Subcutaneous abdominal adipose tissue (tissue), 5 donors: ENCODE data around the gene MVB12A.

Experiments
- H3K27ac ChIP-seq: one replicate; pipeline ENCODE4 v1.7.0; 2013; ENCODE audit warnings: low read depth, mild to moderate bottlenecking, inconsistent platforms, low read length, moderate library complexity
- H3K27me3 ChIP-seq, 5 donors: one replicate each; pipeline ENCODE4 v1.7.0; 2013; ENCODE audit warnings: low read length in 5 of 5, inconsistent platforms in 1 of 5; ENCODE audit not compliant: control insufficient read depth in 5 of 5, insufficient read depth in 4 of 5
- H3K36me3 ChIP-seq, 5 donors: one replicate each; pipeline ENCODE4 v1.7.0; 2013; ENCODE audit warnings: low read length in 5 of 5; ENCODE audit not compliant: control insufficient read depth in 5 of 5, insufficient read depth in 5 of 5
- H3K4me1 ChIP-seq, 5 donors: one replicate each; pipeline ENCODE4 v1.7.0; 2013; ENCODE audit warnings: low read length in 5 of 5, mild to moderate bottlenecking in 3 of 5, moderate library complexity in 1 of 5; ENCODE audit not compliant: control insufficient read depth in 5 of 5, insufficient read depth in 5 of 5
- H3K4me3 ChIP-seq, 5 donors: one replicate each; pipeline ENCODE4 v1.7.0; 2013; ENCODE audit warnings: low read length in 5 of 5, low read depth in 1 of 5
- H3K9ac ChIP-seq, 5 donors: one replicate each; pipeline ENCODE4 v1.7.0; 2013; ENCODE audit warnings: low read length in 5 of 5, mild to moderate bottlenecking in 4 of 5, moderate library complexity in 3 of 5
- H3K9me3 ChIP-seq, 5 donors: one replicate each; pipeline ENCODE4 v1.7.0; 2013; ENCODE audit warnings: low read length in 5 of 5; ENCODE audit not compliant: control insufficient read depth in 5 of 5
- donor health status: healthy.
- donor health status: healthy.
- donor health status: healthy.
- donor health status: healthy.
- donor health status: healthy.

The MVB12A gene

DNA sequence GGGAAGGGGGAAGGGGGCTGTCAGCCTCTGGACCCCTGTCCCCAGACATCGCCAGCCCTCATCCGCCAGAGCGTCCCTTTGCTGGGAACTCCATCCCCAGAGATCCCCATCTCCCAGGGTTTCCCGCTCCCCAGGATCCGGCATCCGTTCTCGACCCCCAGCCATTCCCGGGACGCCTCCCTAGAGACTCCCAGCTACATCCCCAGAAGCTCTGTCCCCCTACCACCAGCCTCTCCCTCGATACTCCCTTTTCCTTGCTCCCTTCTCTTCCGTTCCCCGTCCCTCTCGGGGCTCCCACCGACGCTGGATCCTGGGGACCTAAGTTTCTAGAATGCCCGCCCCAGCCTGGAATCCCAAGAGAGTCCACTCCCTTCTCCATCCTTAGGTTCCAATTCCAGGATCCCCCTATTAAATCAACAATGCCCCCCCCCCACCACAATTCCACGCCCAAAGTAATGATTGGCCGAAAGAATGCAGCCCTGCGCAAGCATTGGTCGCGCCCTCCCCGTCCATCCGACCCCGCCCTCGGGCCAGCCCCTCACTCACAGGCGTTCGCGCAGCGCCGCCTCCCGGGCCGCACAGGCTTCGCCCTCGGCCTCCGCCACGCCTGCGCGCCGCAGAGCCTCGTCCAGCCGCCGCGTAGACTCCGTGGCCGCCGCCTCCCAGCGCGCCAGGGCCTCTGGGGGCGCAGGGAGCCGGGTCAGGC lies 29.0 kb upstream of the MVB12A start:
- H3K4me3 ChIP-seq: peak overlapping the region; percentile 61 to 79 (median 65)
- H3K27me3 ChIP-seq: no peaks in the 10 kb centered on the region
- no peaks in the 10 kb centered on the region for H3K36me3 ChIP-seq
- H3K9me3 ChIP-seq: peaks cover 0 to 4% (median 2%) of the 10 kb centered on the region in 5 donors
- H3K27ac ChIP-seq: no peak overlapping the region
- peak overlapping the region in 3 of 5 donors; percentile 16 to 69 (median 64) for H3K9ac ChIP-seq
- H3K4me1 ChIP-seq: peaks cover 0 to 40% (median 28%) of the 10 kb centered on the region in 5 donors

DNA sequence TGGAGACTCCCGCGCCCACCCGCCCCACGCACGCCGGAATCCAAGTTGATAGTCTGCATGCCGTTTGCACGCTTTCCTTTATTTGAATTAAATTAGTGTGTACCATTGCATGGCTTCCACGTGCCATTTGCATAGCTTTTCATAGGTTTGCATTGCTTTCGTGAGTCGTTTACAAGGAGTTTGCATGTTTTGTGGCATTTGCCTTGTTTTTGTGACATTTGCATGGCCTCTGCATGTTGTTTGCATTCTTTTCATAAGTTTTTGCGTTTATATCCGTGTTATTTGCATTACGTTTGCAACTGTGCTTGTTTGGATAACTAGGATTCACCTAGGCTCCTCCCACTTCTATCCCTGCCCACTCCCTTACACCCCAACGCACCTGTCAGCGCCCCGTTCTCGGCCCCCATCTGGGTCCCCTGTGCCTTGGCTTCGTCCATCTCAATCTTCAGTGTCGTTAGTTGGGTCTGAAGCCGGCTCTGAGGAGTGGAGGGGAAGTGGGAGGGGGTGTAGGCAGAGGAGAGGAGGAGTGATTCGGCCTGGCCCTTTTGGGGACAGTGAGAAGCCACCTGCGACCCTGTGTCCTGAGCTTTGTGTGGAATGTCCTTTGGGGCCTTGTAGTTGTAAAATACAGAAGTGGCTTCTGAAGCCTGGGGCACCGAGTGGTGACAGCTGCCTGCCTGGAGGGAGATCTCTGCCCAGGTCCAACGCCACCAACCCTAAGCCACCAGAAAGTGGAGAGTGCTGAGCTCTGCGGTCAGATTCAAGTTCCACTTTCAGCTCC lies 28.3 kb upstream of the MVB12A start:
- Histone ChIP-seq H3K4me3 (peak overlapping the region; percentile 31 to 63 (median 60)), H3K4me1 (peaks cover 0 to 38% (median 27%) of the 10 kb centered on the region in 5 donors), H3K36me3 (no peaks in the 10 kb centered on the region), H3K9ac (peak overlapping the region in 2 of 5 donors; percentile 1 to 43), H3K27ac (no peak overlapping the region), H3K27me3 (no peaks in the 10 kb centered on the region), H3K9me3 (peaks cover 0 to 4% (median 2%) of the 10 kb centered on the region in 5 donors)

GRCh38 chr19:17393002-17393401 lies 26.8 kb upstream of the MVB12A start:
- peaks cover 0 to 38% (median 27%) of the 10 kb centered on the region in 5 donors for H3K4me1 ChIP-seq
- H3K9me3 ChIP-seq: peaks cover 0 to 4% (median 2%) of the 10 kb centered on the region in 5 donors
- peaks cover 0 to 7% (median 0%) of the 10 kb centered on the region in 5 donors for H3K36me3 ChIP-seq
- no peaks in the 10 kb centered on the region for H3K27me3 ChIP-seq
- no peak overlapping the region for H3K27ac ChIP-seq
- H3K4me3 ChIP-seq: no peak overlapping the region
- no peak overlapping the region for H3K9ac ChIP-seq

- no peaks in the 10 kb centered on the region for H3K27me3 ChIP-seq
- peaks cover 0 to 12% (median 0%) of the 10 kb centered on the region in 5 donors for H3K36me3 ChIP-seq
- peaks cover 0 to 4% (median 2%) of the 10 kb centered on the region in 5 donors for H3K9me3 ChIP-seq
- peak within 1 kb of the TSS in 1 of 5 donors; percentile 1 for H3K9ac ChIP-seq
- peaks cover 0 to 40% (median 28%) of the 10 kb centered on the region in 5 donors for H3K4me1 ChIP-seq
- H3K4me3 ChIP-seq: no peak within 1 kb of the TSS
- H3K27ac ChIP-seq: no peak within 1 kb of the TSS
Measured at GRCh38 chr19:17393914-17394313, 25.9 kb upstream of the MVB12A start, which contains the start of gene CCDC194. CCDC194 (minus strand) TSS chr19:17394196; CDS start chr19:17394158, 38 bp downstream.

DNA sequence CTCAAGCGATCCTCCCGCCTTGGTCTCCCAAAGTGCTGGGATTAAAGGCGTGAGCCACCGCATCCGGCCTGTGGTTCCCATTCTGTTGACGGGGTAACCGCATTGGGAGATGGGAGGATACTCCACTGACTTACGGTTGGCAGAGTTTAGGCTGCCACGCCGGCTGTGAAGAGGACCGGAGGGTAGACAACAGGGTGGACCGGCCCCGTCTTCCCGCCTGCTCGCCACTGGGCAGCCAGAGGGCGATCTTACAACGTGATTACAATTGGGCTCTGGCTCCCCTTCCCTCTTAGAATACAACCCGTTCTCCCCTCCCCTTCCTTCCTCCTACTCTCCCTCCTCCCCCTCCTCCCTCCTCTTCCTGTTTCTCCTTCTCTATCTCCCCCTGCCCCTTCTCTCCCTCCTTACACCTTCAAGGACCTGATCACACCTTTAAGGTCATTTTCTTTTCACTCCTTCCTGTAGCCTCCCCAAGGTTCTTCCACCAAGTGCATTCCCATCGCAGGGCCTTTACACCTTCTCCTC lies 24.9 kb upstream of the MVB12A start:
- no peaks in the 10 kb centered on the region for H3K9me3 ChIP-seq
- peaks cover 0 to 13% (median 0%) of the 10 kb centered on the region in 5 donors for H3K36me3 ChIP-seq
- H3K9ac ChIP-seq: peak overlapping the region in 1 of 5 donors; percentile 1
- H3K4me3 ChIP-seq: no peak overlapping the region
- H3K4me1 ChIP-seq: peaks cover 0 to 41% (median 28%) of the 10 kb centered on the region in 5 donors
- no peaks in the 10 kb centered on the region for H3K27me3 ChIP-seq
- no peak overlapping the region for H3K27ac ChIP-seq

DNA sequence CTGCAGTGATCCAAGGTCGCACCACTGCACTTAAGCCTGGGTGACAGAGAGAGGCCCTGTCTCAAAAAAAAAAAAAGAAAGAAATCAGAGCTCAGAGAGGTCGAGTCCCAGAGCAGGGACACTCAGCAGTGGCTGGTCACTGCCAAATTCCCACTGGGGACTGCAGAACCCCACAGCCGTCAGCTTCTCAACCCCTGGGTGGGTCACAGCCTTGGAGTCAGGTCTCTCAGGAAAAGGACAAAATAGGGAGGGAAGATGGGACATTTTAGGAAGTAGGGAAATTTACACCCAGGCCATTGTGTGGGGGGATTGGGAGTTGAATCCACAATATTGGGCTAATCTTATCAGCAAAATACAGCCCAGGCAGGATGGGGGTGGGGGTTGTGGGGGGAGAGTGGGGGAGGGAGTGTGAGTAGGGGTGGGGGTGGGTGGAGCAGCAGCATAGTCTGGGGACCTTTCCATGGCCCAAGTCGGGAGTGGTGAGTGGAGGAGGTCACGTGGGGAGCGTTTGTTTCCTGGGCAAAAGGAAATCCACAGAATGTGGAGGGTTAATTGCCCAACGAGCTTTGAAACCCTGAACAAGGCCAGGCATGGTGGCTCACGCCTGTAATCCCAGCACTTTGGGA lies 20.8 kb upstream of the MVB12A start:
- H3K27me3 ChIP-seq: peaks cover 0 to 5% (median 0%) of the 10 kb centered on the region in 5 donors
- no peak overlapping the region for H3K4me3 ChIP-seq
- H3K9me3 ChIP-seq: no peaks in the 10 kb centered on the region
- peaks cover 0 to 35% (median 14%) of the 10 kb centered on the region in 5 donors for H3K4me1 ChIP-seq
- no peak overlapping the region for H3K9ac ChIP-seq
- peaks cover 0 to 19% (median 4%) of the 10 kb centered on the region in 5 donors for H3K36me3 ChIP-seq
- H3K27ac ChIP-seq: no peak overlapping the region

DNA sequence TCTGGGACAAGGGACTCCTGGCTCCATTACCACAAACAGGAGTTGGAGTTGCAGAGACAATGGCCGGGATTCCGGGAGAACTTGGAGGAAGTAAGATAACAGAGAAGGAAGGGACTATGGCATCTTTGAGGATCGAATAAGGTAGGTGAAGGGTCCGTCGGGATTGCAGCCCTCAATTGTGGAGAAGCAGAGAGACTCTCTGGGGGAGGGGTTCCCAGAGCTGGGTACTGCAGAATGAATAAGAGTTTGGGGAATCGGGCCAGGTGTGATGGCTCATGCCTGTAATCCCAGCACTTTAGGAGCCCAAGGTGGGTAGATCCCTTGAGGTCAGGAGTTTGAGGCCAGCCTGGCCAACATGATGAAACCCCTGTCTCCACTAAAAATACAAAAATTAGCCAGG lies 18.2 kb upstream of the MVB12A start:
- Histone ChIP-seq H3K4me3 (no peak overlapping the region), H3K27ac (no peak overlapping the region), H3K4me1 (peaks cover 3 to 49% (median 20%) of the 10 kb centered on the region in 5 donors), H3K27me3 (peaks cover 0 to 5% (median 0%) of the 10 kb centered on the region in 5 donors), H3K36me3 (peaks cover 0 to 19% (median 4%) of the 10 kb centered on the region in 5 donors), H3K9ac (no peak overlapping the region), H3K9me3 (no peaks in the 10 kb centered on the region)

DNA sequence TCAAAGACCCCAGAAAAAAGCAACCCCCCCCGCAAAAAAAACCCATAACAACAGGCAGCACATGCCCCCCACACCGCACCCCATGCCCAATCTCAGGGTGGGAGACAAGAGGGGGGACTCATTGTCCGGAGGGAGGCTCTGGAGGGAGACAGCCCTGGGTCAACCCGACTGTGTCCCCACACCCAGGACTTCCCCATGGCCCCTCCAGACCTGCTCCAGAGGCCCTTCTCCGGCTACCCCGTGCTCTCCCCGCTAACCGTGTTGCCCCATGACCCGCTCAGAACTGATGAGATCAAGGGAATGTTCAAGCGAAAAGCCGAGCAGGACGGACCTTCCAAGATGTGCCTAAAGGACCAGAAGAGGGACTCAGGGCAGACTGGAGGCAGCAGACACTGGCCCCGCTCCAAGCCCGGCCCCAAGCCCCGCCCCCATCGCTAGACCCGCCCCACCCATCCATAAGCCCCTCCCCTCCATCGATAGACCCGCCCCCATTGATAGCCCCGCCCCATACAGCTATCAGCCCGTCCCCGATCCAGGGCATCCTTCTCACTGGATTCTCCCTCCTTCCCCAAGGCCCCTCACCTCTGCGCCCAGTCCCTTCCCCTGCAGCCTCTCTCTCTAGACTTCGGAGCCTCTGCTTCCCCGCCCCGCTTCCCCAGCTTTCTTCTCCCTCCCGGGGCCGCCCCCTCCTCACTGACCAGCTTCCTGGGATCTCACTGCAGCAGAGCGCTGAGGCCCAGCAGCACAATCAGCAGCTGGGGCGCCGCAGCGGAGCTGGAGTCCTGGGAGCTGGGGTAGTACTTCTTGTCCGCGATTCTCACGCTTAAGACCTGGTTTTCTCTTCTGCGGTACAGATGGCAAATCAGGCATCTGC lies 16.6 kb upstream of the MVB12A start:
- H3K9me3 ChIP-seq: no peaks in the 10 kb centered on the region
- peaks cover 0 to 5% (median 0%) of the 10 kb centered on the region in 5 donors for H3K27me3 ChIP-seq
- peak overlapping the region in 1 of 5 donors; percentile 82 for H3K9ac ChIP-seq
- H3K4me3 ChIP-seq: peak overlapping the region in 3 of 5 donors; percentile 79 to 84 (median 84)
- H3K27ac ChIP-seq: peak overlapping the region; percentile 90
- peaks cover 3 to 62% (median 29%) of the 10 kb centered on the region in 5 donors for H3K4me1 ChIP-seq
- H3K36me3 ChIP-seq: peaks cover 0 to 13% (median 4%) of the 10 kb centered on the region in 5 donors

DNA sequence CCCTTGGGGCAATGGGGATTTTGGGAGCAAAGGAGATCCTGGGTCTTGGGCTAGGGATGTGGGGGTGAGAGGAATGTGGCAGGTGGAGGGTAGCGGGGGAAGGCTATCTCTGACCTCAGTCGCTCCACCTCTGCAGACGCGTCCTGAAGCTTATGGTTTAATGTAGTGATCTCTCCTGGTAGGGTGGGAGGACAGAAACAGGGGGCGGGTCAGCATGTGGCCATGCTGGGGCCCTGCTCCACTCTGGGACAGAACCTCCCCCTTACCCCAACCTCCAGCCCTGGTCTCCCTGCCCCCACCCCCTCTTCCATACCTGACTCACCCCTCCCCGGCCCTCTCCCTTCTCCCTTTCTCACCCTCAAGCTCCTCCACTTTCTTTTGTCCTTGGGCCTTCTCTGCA lies 15.8 kb upstream of the MVB12A start:
- Histone ChIP-seq H3K9me3 (no peaks in the 10 kb centered on the region), H3K27me3 (peaks cover 0 to 5% (median 0%) of the 10 kb centered on the region in 5 donors), H3K36me3 (peaks cover 0 to 10% (median 4%) of the 10 kb centered on the region in 5 donors), H3K4me3 (peak overlapping the region in 4 of 5 donors; percentile 79 to 84 (median 83)), H3K9ac (peak overlapping the region in 4 of 5 donors; percentile 64 to 82 (median 74)), H3K27ac (peak overlapping the region; percentile 90), H3K4me1 (peaks cover 3 to 59% (median 29%) of the 10 kb centered on the region in 5 donors)
